ENCODE results near the gene B4GALNT3.

DNA sequence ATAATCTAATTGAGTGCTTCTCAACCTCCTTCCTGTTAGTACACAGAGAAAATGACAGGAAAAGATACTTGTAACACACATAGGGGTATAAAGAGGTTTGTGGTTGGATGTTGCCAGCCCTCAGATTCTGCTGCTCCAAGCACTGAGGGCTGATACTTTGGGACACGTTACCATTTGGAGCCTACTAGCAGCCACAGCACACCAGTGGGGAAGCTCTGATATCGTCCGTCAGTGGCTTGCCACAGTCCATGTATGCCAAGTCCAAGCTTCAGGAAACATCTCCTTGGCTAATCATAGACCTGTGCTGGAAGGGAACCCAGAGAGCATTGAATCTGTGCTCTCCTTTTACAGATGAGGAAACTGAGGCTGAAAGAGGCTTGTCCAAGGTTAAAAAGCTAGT is 22.3 kb downstream of the B4GALNT3 start:
- TF ChIP-seq, protein P1, sequence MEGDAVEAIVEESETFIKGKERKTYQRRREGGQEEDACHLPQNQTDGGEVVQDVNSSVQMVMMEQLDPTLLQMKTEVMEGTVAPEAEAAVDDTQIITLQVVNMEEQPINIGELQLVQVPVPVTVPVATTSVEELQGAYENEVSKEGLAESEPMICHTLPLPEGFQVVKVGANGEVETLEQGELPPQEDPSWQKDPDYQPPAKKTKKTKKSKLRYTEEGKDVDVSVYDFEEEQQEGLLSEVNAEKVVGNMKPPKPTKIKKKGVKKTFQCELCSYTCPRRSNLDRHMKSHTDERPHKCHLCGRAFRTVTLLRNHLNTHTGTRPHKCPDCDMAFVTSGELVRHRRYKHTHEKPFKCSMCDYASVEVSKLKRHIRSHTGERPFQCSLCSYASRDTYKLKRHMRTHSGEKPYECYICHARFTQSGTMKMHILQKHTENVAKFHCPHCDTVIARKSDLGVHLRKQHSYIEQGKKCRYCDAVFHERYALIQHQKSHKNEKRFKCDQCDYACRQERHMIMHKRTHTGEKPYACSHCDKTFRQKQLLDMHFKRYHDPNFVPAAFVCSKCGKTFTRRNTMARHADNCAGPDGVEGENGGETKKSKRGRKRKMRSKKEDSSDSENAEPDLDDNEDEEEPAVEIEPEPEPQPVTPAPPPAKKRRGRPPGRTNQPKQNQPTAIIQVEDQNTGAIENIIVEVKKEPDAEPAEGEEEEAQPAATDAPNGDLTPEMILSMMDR (IDR thresholded peaks at IDR 0.05): no peak
- TF ChIP-seq POLR2A (IDR thresholded peaks at IDR 0.05): no peak
- no peak for TF ChIP-seq EP300 (IDR thresholded peaks at IDR 0.05)

Data from tibial nerve (tissue), 4 donors.